ENCODE data around the gene KRTCAP2.
"Not testable (repeated sequence)": the region's sequence is repeated elsewhere in the genome, so short reads cannot be mapped to it uniquely, and the experiment has no call there.

Gene KRTCAP2

GRCh38 chr1:155181371-155182051 is 8.4 kb upstream of the KRTCAP2 start:
- DNase-seq: no peak

- no peak for DNase-seq
Measured at GRCh38 chr1:155179112-155180031, 6.3 kb upstream of the KRTCAP2 start.

GRCh38 chr1:155178441-155179111 is 5.5 kb upstream of the KRTCAP2 start:
- DNase-seq: no peak

- no peak for DNase-seq
Measured at GRCh38 chr1:155177918-155178281, 4.8 kb upstream of the KRTCAP2 start.

- no peak for DNase-seq
Measured at GRCh38 chr1:155177192-155177917, 4.3 kb upstream of the KRTCAP2 start.

- DNase-seq: peak; percentile 71
Measured at GRCh38 chr1:155176544-155177071, 3.5 kb upstream of the KRTCAP2 start.

- peak; percentile 40 for DNase-seq
Measured at GRCh38 chr1:155175927-155176371, 2.8 kb upstream of the KRTCAP2 start.

GRCh38 chr1:155175281-155175926 is 2.3 kb upstream of the KRTCAP2 start:
- DNase-seq: no peak

GRCh38 chr1:155174324-155175280 is 1.5 kb upstream of the KRTCAP2 start:
- DNase-seq: peak; percentile 32

- no peak for DNase-seq
Measured at GRCh38 chr1:155173478-155174323, 597 bp upstream of the KRTCAP2 start, which contains the start of gene TRIM46. TSS of gene TRIM46 (plus strand) at chr1:155173849. CDS start at chr1:155173967, 118 bp downstream.

GRCh38 chr1:155171836-155172731 is 1.0 kb downstream of the KRTCAP2 start:
- no peak for DNase-seq

GRCh38 chr1:155170806-155171205 is 2.3 kb downstream of the KRTCAP2 start:
- DNase-seq: no peak

GRCh38 chr1:155170101-155170785 is 2.9 kb downstream of the KRTCAP2 start:
- DNase-seq: no peak

GRCh38 chr1:155169541-155169940 is 3.6 kb downstream of the KRTCAP2 start:
- no peak for DNase-seq

- DNase-seq: no peak
Measured at GRCh38 chr1:155168456-155169210, 4.5 kb downstream of the KRTCAP2 start.

- not testable (repeated sequence) for DNase-seq
Measured at GRCh38 chr1:155168105-155168445, 5.0 kb downstream of the KRTCAP2 start.
